Esophagus squamous epithelium (tissue), 4 donors: ENCODE measurements around the gene ZDHHC11B.

Experiments
- CTCF ChIP-seq, 6 experiments: fragments of 450-650 bp in 4 of 6; fragments of 200-600 bp in 2 of 6; sonication (generic) in 2 of 6; IDR thresholded peaks; one replicate each; pipeline ENCODE4 v1.5.1; 2016 to 2019; ENCODE audit warnings: antibody characterized with exemption in 6 of 6, mild to moderate bottlenecking in 4 of 6, moderate library complexity in 4 of 6
- POLR2A ChIP-seq, 4 donors: fragments of 450-650 bp; IDR thresholded peaks; one replicate each; pipeline ENCODE4 v1.6.1; 2017; ENCODE audit warnings: antibody characterized with exemption in 4 of 4, mild to moderate bottlenecking in 4 of 4, moderate library complexity in 3 of 4

GRCh38 chr5:670396-671270 is 113.9 kb downstream of the ZDHHC11B start:
- TF ChIP-seq CTCF (IDR thresholded peaks at IDR 0.05) (no peak), POLR2A (IDR thresholded peaks at IDR 0.05) (no peak)
